Suppressor macrophage treated with lipopolysaccharide for 1 hour (primary cell): ENCODE data around the gene OR13C8.
"Not testable (repeated sequence)": the region's sequence is repeated elsewhere in the genome, so short reads cannot be mapped to it uniquely, and the experiment has no call there.

Experiments
- DNase-seq, 3 donors: peaks; one replicate each; pipeline ENCODE4 v3.0.0-alpha.2; 2020 to 2022

Gene OR13C8

GRCh38 chr9:104568868-104569267 is at the start of gene OR13C8:
Gene OR13C8, plus strand, starts transcription at chr9:104569168. Its CDS starts 0 bp downstream, at chr9:104569168.
- DNase-seq = no peak

- DNase-seq = not testable (repeated sequence)
Observed at GRCh38 chr9:104520241-104520640, 48.7 kb upstream of the OR13C8 start.

- DNase-seq = no peak
Observed at GRCh38 chr9:104527109-104527508, 41.9 kb upstream of the OR13C8 start, which contains the start of gene OR13C4. Gene OR13C4, minus strand, starts transcription at chr9:104527209. Its CDS starts 0 bp downstream, at chr9:104527209.

GRCh38 chr9:104536756-104537155 is 32.2 kb upstream of the OR13C8 start, which contains the start of gene OR13C3:
Gene OR13C3, minus strand, starts transcription at chr9:104536856. Its CDS starts 133 bp downstream, at chr9:104536723.
- DNase-seq = no peak

- no peak for DNase-seq
Observed at GRCh38 chr9:104539275-104539674, 29.7 kb upstream of the OR13C8 start.

- no peak for DNase-seq
Observed at GRCh38 chr9:104544644-104545043, 24.3 kb upstream of the OR13C8 start.

GRCh38 chr9:104553261-104553660 is 15.7 kb upstream of the OR13C8 start:
- DNase-seq = no peak

- DNase-seq = no peak
Observed at GRCh38 chr9:104555521-104555920, 13.4 kb upstream of the OR13C8 start.

GRCh38 chr9:104556830-104557634 is 11.9 kb upstream of the OR13C8 start:
- DNase-seq = no peak

- DNase-seq = no peak
Observed at GRCh38 chr9:104564358-104564757, 4.6 kb upstream of the OR13C8 start.

GRCh38 chr9:104572612-104573011 is 3.6 kb downstream of the OR13C8 start:
- no peak for DNase-seq

- DNase-seq = no peak
Observed at GRCh38 chr9:104575456-104575855, 6.5 kb downstream of the OR13C8 start.

GRCh38 chr9:104577263-104577662 is 8.3 kb downstream of the OR13C8 start:
- DNase-seq = no peak

- DNase-seq = no peak
Observed at GRCh38 chr9:104580562-104580961, 11.6 kb downstream of the OR13C8 start.

- no peak for DNase-seq
Observed at GRCh38 chr9:104586496-104587180, 17.7 kb downstream of the OR13C8 start.

- DNase-seq = no peak
Observed at GRCh38 chr9:104589626-104590025, 20.7 kb downstream of the OR13C8 start.

- not testable (repeated sequence) for DNase-seq
Observed at GRCh38 chr9:104598749-104599148, 29.8 kb downstream of the OR13C8 start.

GRCh38 chr9:104599313-104599712 is 30.3 kb downstream of the OR13C8 start, which contains the start of gene OR13C5:
Gene OR13C5, minus strand, starts transcription at chr9:104599413. Its CDS starts 0 bp downstream, at chr9:104599413.
- DNase-seq = not testable (repeated sequence)

- DNase-seq = no peak
Observed at GRCh38 chr9:104604801-104605200, 35.8 kb downstream of the OR13C8 start.

- DNase-seq = not testable (repeated sequence)
Observed at GRCh38 chr9:104605527-104605926, 36.6 kb downstream of the OR13C8 start, which contains the start of gene OR13C2. Gene OR13C2, minus strand, starts transcription at chr9:104605627. Its CDS starts 0 bp downstream, at chr9:104605627.

- DNase-seq = no peak
Observed at GRCh38 chr9:104606152-104606551, 37.2 kb downstream of the OR13C8 start.

- DNase-seq = no peak
Observed at GRCh38 chr9:104608336-104608735, 39.4 kb downstream of the OR13C8 start.

GRCh38 chr9:104611213-104611612 is 42.2 kb downstream of the OR13C8 start:
- no peak for DNase-seq

GRCh38 chr9:104617418-104617817 is 48.5 kb downstream of the OR13C8 start:
- DNase-seq = no peak
